ENCODE results near the gene FXYD7. TPM values are rescaled to one million over a fixed set of nuclear protein-coding genes. Genes with fewer than 3 reads are reported as not detected.
A peak's percentile ranks its signal among the peaks of the same experiment; 100 is the strongest.

Gene FXYD7
- total RNA-seq, 2 experiments from 2014 or later: 4.1 to 5.2 TPM

DNA sequence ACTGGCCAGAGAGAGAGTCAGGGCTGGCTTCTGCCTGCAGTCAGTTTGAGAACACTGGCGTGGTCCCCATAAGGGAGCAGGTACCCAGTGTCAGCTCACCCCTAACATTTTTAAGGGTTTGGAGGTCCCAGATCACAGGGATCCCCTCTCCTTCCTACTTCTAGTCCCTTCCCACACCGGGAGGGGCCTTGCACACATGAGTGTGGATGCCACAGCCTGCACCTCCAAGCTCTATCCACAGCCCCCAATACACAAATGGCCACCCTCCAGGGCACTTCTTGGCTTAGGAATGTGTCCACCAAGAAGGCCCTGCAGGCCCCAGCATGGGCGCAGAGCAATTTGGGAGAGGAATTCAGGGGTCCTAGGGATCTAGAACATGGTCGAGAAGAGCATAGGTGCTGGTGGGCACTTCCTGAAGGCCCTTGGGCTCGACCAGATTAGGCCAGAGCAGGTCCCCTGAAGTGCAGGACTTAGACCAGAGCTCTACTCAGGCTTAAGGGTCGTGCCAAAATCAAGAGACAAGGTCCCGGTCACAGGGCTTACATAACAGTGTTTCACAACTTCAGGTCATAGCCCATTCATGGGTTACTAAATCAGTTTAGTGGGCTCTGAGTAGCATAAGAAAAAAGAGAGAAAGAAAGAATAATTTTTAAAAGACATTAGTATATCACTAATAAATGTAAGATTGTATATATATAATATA is 27.5 kb downstream of the FXYD7 start:
- Mint-ChIP-seq H3K27me3 (ENCODE audit: low read depth) (no peaks in the 10 kb centered on the region), H3K4me3 (no peak overlapping the region), H3K27ac (peak overlapping the region; percentile 49), H3K9me3 (ENCODE audit: insufficient read depth) (peaks cover 7% of the 10 kb centered on the region), H3K36me3 (ENCODE audit: low read depth) (peaks cover 76% of the 10 kb centered on the region), H3K4me1 (ENCODE audit: low read depth) (peaks cover 57% of the 10 kb centered on the region)
- ChIA-PET POLR2A (interaction anchor here (1.2 to 1.9 kb wide), 4 partner anchors 9 to 36 kb away, joined by 3 to 6 read pairs (median 4); no protein-coding TSS in a partner anchor), CTCF (interaction anchor here (1.4 kb wide), 2 partner anchors 45 to 47 kb away, joined by 3 to 4 read pairs; no protein-coding TSS in a partner anchor)
- ATAC-seq (no peak), DNase-seq (no peak)

DNA sequence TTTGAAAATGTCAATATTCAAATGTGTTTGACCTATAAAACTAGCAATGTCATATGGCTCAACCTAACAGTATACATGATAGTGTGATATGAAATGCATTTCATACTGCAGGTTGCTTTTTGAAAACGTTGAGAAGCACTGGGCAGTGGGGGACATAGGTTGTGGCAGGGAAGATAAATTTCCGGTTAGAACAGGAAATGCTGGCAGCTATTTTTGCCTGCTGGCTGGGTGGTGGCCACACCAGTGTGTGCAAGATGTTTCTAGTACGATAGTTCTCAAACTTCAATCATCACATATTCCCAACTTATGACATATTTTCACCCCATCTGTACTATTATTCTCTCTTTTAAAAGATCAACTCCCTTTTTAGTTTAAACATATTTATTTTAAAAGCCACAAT is 28.7 kb downstream of the FXYD7 start:
- Mint-ChIP-seq H3K36me3 (ENCODE audit: low read depth) (peaks cover 63% of the 10 kb centered on the region), H3K27me3 (ENCODE audit: low read depth) (no peaks in the 10 kb centered on the region)

DNA sequence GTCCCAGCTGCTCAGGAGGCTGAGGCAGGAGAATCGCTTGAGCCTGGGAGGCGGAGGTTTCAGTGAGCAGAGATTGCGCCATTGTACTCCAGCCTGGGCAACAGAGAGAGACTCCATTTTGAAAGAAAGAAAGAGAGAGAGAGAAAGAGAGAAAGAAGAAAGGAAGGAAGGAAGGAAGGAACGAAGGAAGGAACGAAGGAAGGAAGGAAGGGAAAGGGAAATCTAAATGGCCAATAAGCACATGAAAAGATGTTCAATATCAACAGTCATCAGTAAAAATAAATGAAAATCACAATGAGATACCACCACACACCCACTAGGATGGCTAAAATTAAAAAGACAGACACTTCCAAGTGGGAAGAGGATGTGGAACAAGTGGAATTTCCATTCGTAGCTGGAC is 31.2 kb downstream of the FXYD7 start:
- ATAC-seq: no peak
- no peak overlapping the region for H3K27ac Mint-ChIP-seq
- CTCF ChIA-PET: interaction anchor here (2.8 kb wide), 1 partner anchor 32 kb away, joined by 10 read pairs; the partner anchor contains the start of gene FXYD7
- POLR2A ChIA-PET: interaction anchor here (0.6 to 1.1 kb wide), 2 partner anchors 36 to 439 kb away, joined by 3 read pairs; partner anchors contain the start of gene HAUS5
- H3K4me3 Mint-ChIP-seq: no peak overlapping the region
- peaks cover 4% of the 10 kb centered on the region for H3K9me3 Mint-ChIP-seq (ENCODE audit: insufficient read depth)
- DNase-seq: no peak
- H3K27me3 Mint-ChIP-seq (ENCODE audit: low read depth): no peaks in the 10 kb centered on the region
- peaks cover 46% of the 10 kb centered on the region for H3K36me3 Mint-ChIP-seq (ENCODE audit: low read depth)
- H3K4me1 Mint-ChIP-seq (ENCODE audit: low read depth): peaks cover 46% of the 10 kb centered on the region

More for the DNA sequence above, 28.7 kb downstream of the FXYD7 start:
- peaks cover 51% of the 10 kb centered on the region for H3K4me1 Mint-ChIP-seq (ENCODE audit: low read depth)
- ChIA-PET POLR2A (no interaction called here), CTCF (interaction anchor here (1.3 to 2.8 kb wide), 4 partner anchors 11 to 31 kb away, joined by 3 to 10 read pairs (median 6); partner anchors contain the start of genes FXYD5 and FXYD7)
- DNase-seq: peak; percentile 40
- H3K27ac Mint-ChIP-seq: peak overlapping the region; percentile 78
- no peak overlapping the region for H3K4me3 Mint-ChIP-seq
- ATAC-seq: peak; percentile 66
- peaks cover 4% of the 10 kb centered on the region for H3K9me3 Mint-ChIP-seq (ENCODE audit: insufficient read depth)

DNA sequence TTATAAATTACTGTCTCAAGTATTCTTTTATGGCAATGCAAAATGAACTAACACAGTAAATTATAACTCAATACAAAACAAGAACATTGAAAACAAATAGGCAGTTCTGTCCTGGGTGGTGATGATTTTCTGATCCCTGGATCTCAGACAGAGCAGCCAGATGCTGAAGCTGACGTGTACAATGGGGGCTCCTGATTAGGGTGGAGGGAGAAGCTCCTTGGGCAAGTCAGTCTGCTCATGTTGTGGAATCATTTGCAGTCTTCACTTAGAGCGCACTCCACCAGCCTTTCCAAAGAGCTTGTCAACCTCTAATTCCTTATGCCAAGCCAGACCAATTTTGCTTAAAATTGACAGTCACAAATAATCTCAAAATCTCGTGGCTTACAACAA is 33.1 kb downstream of the FXYD7 start:
- peaks cover 4% of the 10 kb centered on the region for H3K9me3 Mint-ChIP-seq (ENCODE audit: insufficient read depth)

DNA sequence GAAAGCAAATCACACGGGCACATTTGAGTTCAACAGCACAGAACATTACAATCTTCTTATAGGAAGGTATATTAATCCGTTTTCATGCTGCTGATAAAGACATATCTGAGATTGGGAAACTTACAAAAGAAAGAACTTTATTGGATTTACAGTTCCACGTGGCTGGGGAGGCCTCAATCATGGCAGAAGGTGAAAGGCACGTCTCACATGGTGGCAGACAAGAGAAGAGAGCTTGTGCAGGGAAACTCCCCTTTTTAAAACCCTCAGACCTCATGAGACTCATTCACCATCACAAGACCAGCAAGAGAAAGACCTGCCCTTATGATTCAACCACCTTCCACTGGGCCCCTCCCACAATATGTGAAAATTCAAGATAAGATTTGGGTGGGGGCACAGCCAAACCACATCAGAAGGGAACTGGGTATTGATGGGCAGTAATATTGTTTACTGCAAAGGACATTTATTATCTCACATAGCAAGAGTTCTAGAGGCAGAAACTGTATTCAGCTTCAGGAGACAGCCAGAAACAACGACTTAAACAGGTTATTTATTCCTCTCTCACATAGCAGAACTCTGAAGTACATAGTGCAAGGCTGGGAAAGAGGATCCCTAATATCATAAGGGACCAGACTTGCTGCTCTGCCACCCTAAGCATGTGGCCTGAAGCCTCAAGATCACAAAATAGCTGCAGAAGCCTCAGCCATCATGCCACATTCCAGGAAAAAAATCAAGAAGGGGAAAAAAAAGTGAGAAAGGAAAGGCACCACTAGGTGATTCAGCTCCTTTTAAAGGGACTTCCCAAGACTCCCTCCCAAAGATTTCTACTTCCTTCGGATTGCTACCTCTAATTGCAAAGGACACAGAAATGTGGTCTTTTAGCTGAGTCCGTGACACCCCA is 34.6 kb downstream of the FXYD7 start:
- H3K4me3 Mint-ChIP-seq: no peak overlapping the region

More for the DNA sequence above, 33.1 kb downstream of the FXYD7 start:
- H3K27me3 Mint-ChIP-seq (ENCODE audit: low read depth): no peaks in the 10 kb centered on the region
- no peak overlapping the region for H3K27ac Mint-ChIP-seq
- peaks cover 32% of the 10 kb centered on the region for H3K36me3 Mint-ChIP-seq (ENCODE audit: low read depth)
- CTCF ChIA-PET: interaction anchor here (2.7 kb wide), 1 partner anchor 34 kb away, joined by 8 read pairs; no protein-coding TSS in a partner anchor
- no peak for ATAC-seq
- peaks cover 55% of the 10 kb centered on the region for H3K4me1 Mint-ChIP-seq (ENCODE audit: low read depth)
- POLR2A ChIA-PET: interaction anchor here (0.8 kb wide), 1 partner anchor 27 kb away, joined by 3 read pairs; no protein-coding TSS in a partner anchor
- DNase-seq: no peak
- no peak overlapping the region for H3K4me3 Mint-ChIP-seq

DNA sequence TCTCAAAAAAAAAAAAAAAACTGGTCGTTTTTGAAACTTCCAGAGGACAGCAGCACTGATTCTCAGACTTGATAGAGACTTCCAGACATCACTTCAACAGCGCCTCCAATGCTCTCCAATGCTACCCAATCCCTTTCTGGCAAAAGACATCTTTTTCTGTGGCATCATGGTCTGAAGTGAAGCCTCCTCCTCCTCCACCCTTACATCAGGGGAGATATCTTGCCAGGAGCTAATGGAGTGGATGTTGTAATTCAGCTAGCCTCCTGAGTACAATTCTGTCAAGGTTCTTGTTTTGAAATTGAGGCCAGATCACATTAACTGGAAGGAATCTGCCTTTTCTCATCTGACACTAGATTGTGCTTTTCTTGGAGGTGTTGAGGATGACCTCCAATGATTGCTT is 35.6 kb downstream of the FXYD7 start:
- ChIA-PET POLR2A (interaction anchor here (0.9 to 2.5 kb wide), 4 partner anchors 9 to 61 kb away, joined by 3 to 11 read pairs (median 6); no protein-coding TSS in a partner anchor), CTCF (interaction anchor here (0.9 to 2.3 kb wide), 6 partner anchors 10 to 43 kb away, joined by 3 to 7 read pairs (median 3); partner anchors contain the start of gene FXYD5)
- H3K4me3 Mint-ChIP-seq: no peak overlapping the region
- H3K27me3 Mint-ChIP-seq (ENCODE audit: low read depth): no peaks in the 10 kb centered on the region
- no peak for ATAC-seq
- peaks cover 41% of the 10 kb centered on the region for H3K4me1 Mint-ChIP-seq (ENCODE audit: low read depth)
- DNase-seq: no peak
- peak overlapping the region; percentile 9 for H3K27ac Mint-ChIP-seq
- H3K36me3 Mint-ChIP-seq (ENCODE audit: low read depth): peaks cover 17% of the 10 kb centered on the region
- no peaks in the 10 kb centered on the region for H3K9me3 Mint-ChIP-seq (ENCODE audit: insufficient read depth)

More for the DNA sequence above, 34.6 kb downstream of the FXYD7 start:
- ChIA-PET CTCF (interaction anchor here (1.0 to 2.7 kb wide), 4 partner anchors 13 to 36 kb away, joined by 3 to 8 read pairs (median 3); no protein-coding TSS in a partner anchor), POLR2A (interaction anchor here (1.4 to 2.5 kb wide), 2 partner anchors 8 to 10 kb away, joined by 6 to 11 read pairs; no protein-coding TSS in a partner anchor)
- no peak for DNase-seq
- Mint-ChIP-seq H3K4me1 (ENCODE audit: low read depth) (peaks cover 43% of the 10 kb centered on the region), H3K9me3 (ENCODE audit: insufficient read depth) (peaks cover 4% of the 10 kb centered on the region), H3K27me3 (ENCODE audit: low read depth) (no peaks in the 10 kb centered on the region), H3K27ac (no peak overlapping the region), H3K36me3 (ENCODE audit: low read depth) (peaks cover 22% of the 10 kb centered on the region)
- no peak for ATAC-seq

DNA sequence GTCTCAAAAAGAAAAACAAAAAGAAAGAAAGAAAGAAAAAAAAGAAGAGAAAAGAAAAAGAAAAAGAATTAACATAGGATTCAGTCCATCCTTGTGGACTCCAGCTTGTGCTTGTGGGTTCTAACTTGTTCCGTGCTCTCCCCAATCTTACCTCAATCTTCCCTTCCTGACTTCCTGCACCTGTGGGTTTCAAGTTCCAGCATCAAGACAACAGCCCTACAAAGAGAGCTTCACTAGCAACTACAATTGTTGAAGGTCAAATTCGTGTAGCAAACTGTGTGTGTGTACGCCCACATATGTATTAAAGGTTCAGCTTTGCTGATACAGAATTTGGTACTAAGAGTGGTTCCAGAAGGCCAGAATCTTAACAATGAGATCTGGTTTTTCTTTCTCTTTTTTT is 36.8 kb downstream of the FXYD7 start:
- CTCF ChIA-PET: interaction anchor here (0.9 to 2.3 kb wide), 6 partner anchors 9 to 44 kb away, joined by 3 to 7 read pairs (median 4); partner anchors contain the start of gene FXYD5
- no peak overlapping the region for H3K4me3 Mint-ChIP-seq

DNA sequence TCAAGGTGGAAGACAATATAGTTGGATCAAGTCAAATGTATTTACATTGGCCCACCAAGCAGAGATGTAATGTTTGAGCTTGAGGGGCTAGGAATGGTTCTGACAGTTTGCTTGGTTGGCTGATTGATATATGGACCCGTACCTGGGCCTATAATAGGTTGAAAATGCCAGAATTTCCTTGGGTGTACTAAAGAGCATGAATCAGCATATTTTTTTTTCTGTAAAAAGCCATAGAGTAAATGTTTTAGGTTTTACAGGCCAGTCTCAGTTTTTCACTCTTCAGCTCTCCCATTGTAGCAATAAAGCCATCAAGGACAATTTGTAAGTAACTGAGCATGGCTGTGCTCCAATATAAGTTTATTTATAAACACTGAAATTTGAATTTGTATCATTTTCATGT is 38.3 kb downstream of the FXYD7 start:
- Mint-ChIP-seq H3K36me3 (ENCODE audit: low read depth) (peaks cover 13% of the 10 kb centered on the region), H3K4me1 (ENCODE audit: low read depth) (peaks cover 32% of the 10 kb centered on the region), H3K9me3 (ENCODE audit: insufficient read depth) (peaks cover 5% of the 10 kb centered on the region), H3K27ac (no peak overlapping the region), H3K27me3 (ENCODE audit: low read depth) (no peaks in the 10 kb centered on the region), H3K4me3 (no peak overlapping the region)
- CTCF ChIA-PET: no interaction called here
- DNase-seq (no peak), ATAC-seq (no peak)
- POLR2A ChIA-PET: interaction anchor here (1.3 to 2.0 kb wide), 2 partner anchors 12 to 14 kb away, joined by 4 to 5 read pairs; no protein-coding TSS in a partner anchor

More for the DNA sequence above, 36.8 kb downstream of the FXYD7 start:
- ATAC-seq (no peak), DNase-seq (no peak)
- Mint-ChIP-seq H3K36me3 (ENCODE audit: low read depth) (peaks cover 13% of the 10 kb centered on the region), H3K4me1 (ENCODE audit: low read depth) (peaks cover 38% of the 10 kb centered on the region), H3K27me3 (ENCODE audit: low read depth) (no peaks in the 10 kb centered on the region), H3K9me3 (ENCODE audit: insufficient read depth) (peaks cover 5% of the 10 kb centered on the region), H3K27ac (peak overlapping the region; percentile 65)
- POLR2A ChIA-PET: interaction anchor here (1.6 to 2.5 kb wide), 2 partner anchors 10 to 60 kb away, joined by 6 to 7 read pairs; no protein-coding TSS in a partner anchor

DNA sequence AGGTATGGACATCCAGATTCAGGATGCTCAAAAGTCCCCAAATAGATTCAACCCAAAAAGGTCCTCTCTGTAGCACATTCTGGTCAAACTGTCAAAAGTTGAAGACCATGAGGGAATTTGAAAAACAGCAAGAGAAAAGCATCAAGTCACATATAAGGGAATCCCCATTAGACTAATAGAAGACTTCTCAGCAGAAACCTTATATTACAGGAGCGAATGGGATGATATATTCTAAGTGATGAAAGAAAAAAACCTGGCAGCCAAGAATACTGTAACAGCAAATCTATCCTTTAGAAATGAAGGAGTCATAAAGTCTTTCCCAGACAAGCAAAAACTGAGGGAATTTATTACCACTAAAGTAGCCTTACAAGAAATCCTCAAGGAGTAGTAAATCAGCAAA is 41.2 kb downstream of the FXYD7 start:
- H3K4me1 Mint-ChIP-seq (ENCODE audit: low read depth): peaks cover 19% of the 10 kb centered on the region
- ATAC-seq: no peak
- H3K36me3 Mint-ChIP-seq (ENCODE audit: low read depth): peaks cover 8% of the 10 kb centered on the region
- no peak for DNase-seq
- POLR2A ChIA-PET: no interaction called here
- peaks cover 12% of the 10 kb centered on the region for H3K9me3 Mint-ChIP-seq (ENCODE audit: insufficient read depth)
- H3K27me3 Mint-ChIP-seq (ENCODE audit: low read depth): peaks cover 2% of the 10 kb centered on the region
- no peak overlapping the region for H3K4me3 Mint-ChIP-seq
- no peak overlapping the region for H3K27ac Mint-ChIP-seq
- CTCF ChIA-PET: no interaction called here

DNA sequence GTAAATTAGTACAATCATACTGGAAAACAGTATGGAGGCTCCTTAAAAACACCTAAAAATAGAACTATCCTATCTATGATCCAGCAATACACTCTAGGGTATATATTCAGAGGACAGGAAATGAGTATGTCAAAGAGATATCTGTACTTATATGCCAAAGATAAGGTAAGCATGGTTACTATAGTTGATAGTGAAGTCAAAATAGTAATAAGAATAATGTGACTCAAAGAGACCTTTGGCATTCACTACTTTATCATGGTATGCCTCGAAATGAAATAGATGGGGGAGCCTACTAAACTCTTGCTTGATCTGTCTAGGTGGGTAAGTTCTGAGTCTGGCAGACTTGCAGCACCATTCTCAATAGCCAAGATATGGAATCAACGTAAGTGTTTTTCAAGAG is 41.8 kb downstream of the FXYD7 start:
- Mint-ChIP-seq H3K36me3 (ENCODE audit: low read depth) (peaks cover 6% of the 10 kb centered on the region), H3K27me3 (ENCODE audit: low read depth) (peaks cover 2% of the 10 kb centered on the region), H3K4me3 (no peak overlapping the region), H3K4me1 (ENCODE audit: low read depth) (peaks cover 13% of the 10 kb centered on the region), H3K27ac (no peak overlapping the region), H3K9me3 (ENCODE audit: insufficient read depth) (peaks cover 12% of the 10 kb centered on the region)
- POLR2A ChIA-PET: no interaction called here
- CTCF ChIA-PET: no interaction called here
- DNase-seq: no peak
- ATAC-seq: no peak

Measured in activated CD8-positive, alpha-beta T cell treated with anti-CD3 and anti-CD28 coated beads, Interleukin-2, amount 10 ng/mL, durations not matched to agents 7 days and 5 days (primary cell).